GM06990 (cell line): ENCODE data around the gene ABHD2.

Experiments
- DNase-seq: peaks from one replicate; pipeline ENCODE4 v3.0.0-alpha.2; 2011; ENCODE audit not compliant: insufficient read length; ENCODE audit errors: extremely low read depth
- H3K27me3 ChIP-seq: replicated peaks from 2 replicates; pipeline ENCODE4 v1.6.0; 2011; ENCODE audit warnings: low read length; ENCODE audit not compliant: control insufficient read depth, insufficient read depth
- H3K36me3 ChIP-seq: 2 replicates; pipeline ENCODE4 v1.5.1; 2011; ENCODE audit warnings: low read length; ENCODE audit not compliant: control insufficient read depth, insufficient read depth
- H3K4me3 ChIP-seq: replicated peaks from 2 replicates; pipeline ENCODE4 v1.5.1; 2011; ENCODE audit warnings: low read depth, mild to moderate bottlenecking, control low read depth, low read length
- CTCF ChIP-seq: IDR thresholded peaks from 2 replicates; pipeline ENCODE4 v1.5.1; 2011; ENCODE audit warnings: low read length, control low read depth, mild to moderate bottlenecking, inconsistent platforms; ENCODE audit not compliant: insufficient read depth, poor library complexity, severe bottlenecking

ABHD2 gene

GRCh38 chr15:89066280-89066679 lies 22.0 kb upstream of the ABHD2 start:
- no peak for DNase-seq
- TF ChIP-seq CTCF: no peak
- Histone ChIP-seq H3K27me3 (no peaks in the 10 kb centered on the region), H3K36me3 (no peaks in the 10 kb centered on the region), H3K4me3 (no peak overlapping the region)

GRCh38 chr15:89067751-89068150 lies 20.5 kb upstream of the ABHD2 start:
- DNase-seq: no peak
- H3K27me3 ChIP-seq: no peaks in the 10 kb centered on the region

GRCh38 chr15:89068325-89068784 lies 19.9 kb upstream of the ABHD2 start:
- Histone ChIP-seq H3K4me3 (no peak overlapping the region), H3K27me3 (no peaks in the 10 kb centered on the region), H3K36me3 (no peaks in the 10 kb centered on the region)
- no peak for TF ChIP-seq CTCF
- peak; percentile 59 for DNase-seq

More at GRCh38 chr15:89067751-89068150, 20.5 kb upstream of the ABHD2 start:
- TF ChIP-seq CTCF: no peak
- Histone ChIP-seq H3K36me3 (no peaks in the 10 kb centered on the region), H3K4me3 (no peak overlapping the region)

GRCh38 chr15:89070197-89071124 lies 17.8 kb upstream of the ABHD2 start:
- TF ChIP-seq CTCF: no peak
- DNase-seq: no peak
- Histone ChIP-seq H3K4me3 (no peak overlapping the region), H3K27me3 (no peaks in the 10 kb centered on the region), H3K36me3 (no peaks in the 10 kb centered on the region)

GRCh38 chr15:89071471-89071870 lies 16.8 kb upstream of the ABHD2 start:
- no peak for DNase-seq
- TF ChIP-seq CTCF: no peak
- Histone ChIP-seq H3K36me3 (no peaks in the 10 kb centered on the region), H3K4me3 (no peak overlapping the region), H3K27me3 (no peaks in the 10 kb centered on the region)
